PC-3 (cell line): Measurements from ENCODE around the gene ABCA7.

Source experiments
- CTCF ChIP-seq: fragments of 300-600 bp; sonication (generic); conservative IDR thresholded peaks from 2 replicates; pipeline ENCODE4 v1.5.1; 2017; ENCODE audit warnings: antibody characterized with exemption, low read depth, mild to moderate bottlenecking, low read length
- EZH2 ChIP-seq: fragments of 300-600 bp; sonication (generic); IDR thresholded peaks from one replicate; pipeline ENCODE4 v1.6.1; 2017; ENCODE audit warnings: antibody characterized with exemption, mild to moderate bottlenecking, low read length; ENCODE audit not compliant: unreplicated experiment
- EZH2phosphoT487 ChIP-seq: fragments of 300-600 bp; sonication (generic); IDR thresholded peaks from 2 replicates; pipeline ENCODE4 v1.6.1; 2018; ENCODE audit warnings: mild to moderate bottlenecking, antibody characterized with exemption, low read length, borderline replicate concordance

DNA sequence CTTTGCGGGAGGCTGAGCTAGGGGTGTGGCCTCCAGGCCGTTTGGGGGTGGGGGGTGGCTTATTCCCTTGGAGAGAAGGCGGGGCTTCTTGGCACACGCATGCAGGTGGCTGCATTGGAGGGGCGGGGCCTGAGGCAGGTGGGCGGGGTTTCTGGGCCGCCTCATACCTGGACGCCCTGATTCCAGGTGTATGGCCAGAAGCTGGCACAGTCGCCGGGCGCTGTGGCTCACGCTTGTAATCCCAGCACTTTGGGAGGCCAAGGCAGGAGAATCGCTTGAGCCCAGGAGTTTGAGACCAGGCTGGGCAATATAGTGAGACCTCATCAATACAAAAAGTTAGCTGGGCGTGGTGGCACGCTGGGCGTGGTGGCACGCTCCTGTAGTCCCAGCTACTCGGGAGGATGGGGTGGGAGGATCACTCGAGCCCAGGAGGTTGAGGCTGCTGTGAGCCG is 7.8 kb downstream of the ABCA7 start:
- no peak for TF ChIP-seq CTCF
- TF ChIP-seq EZH2: no peak
- TF ChIP-seq EZH2phosphoT487: no peak
